HG03457 (cell line): ENCODE results near the gene BYSL.
A peak's percentile ranks its signal among the peaks of the same experiment; 100 is the strongest.

ENCODE experiments used
- ATAC-seq: cut with Tn5 transposase; IDR thresholded peaks from one replicate; pipeline ENCODE4 v1.9.1; 2021; ENCODE audit warnings: moderate number of reproducible peaks; ENCODE audit not compliant: unreplicated experiment

BYSL gene

GRCh38 chr6:41920921-41921711 lies at the start of gene BYSL, which contains the start of gene MED20:
Gene BYSL (plus strand): TSS chr6:41921499. CDS start chr6:41921563, 64 bp downstream.
Gene MED20 (minus strand): TSS chr6:41921139. CDS start chr6:41921018, 121 bp downstream.
- ATAC-seq: peak; percentile 75

GRCh38 chr6:41871691-41872090 lies 49.6 kb upstream of the BYSL start:
- no peak for ATAC-seq

- no peak for ATAC-seq
Measured at GRCh38 chr6:41872147-41872546, 49.2 kb upstream of the BYSL start.

- no peak for ATAC-seq
Measured at GRCh38 chr6:41874741-41875140, 46.6 kb upstream of the BYSL start.

GRCh38 chr6:41877051-41877680 lies 44.1 kb upstream of the BYSL start:
- ATAC-seq: no peak

GRCh38 chr6:41878246-41878645 lies 43.1 kb upstream of the BYSL start:
- no peak for ATAC-seq

GRCh38 chr6:41878961-41879405 lies 42.3 kb upstream of the BYSL start:
- ATAC-seq: no peak

GRCh38 chr6:41881506-41881905 lies 39.8 kb upstream of the BYSL start:
- no peak for ATAC-seq

- ATAC-seq: no peak
Measured at GRCh38 chr6:41884957-41885356, 36.3 kb upstream of the BYSL start.

GRCh38 chr6:41885930-41886329 lies 35.4 kb upstream of the BYSL start:
- ATAC-seq: no peak

- no peak for ATAC-seq
Measured at GRCh38 chr6:41887331-41887751, 34.0 kb upstream of the BYSL start.

GRCh38 chr6:41892921-41893564 lies 28.3 kb upstream of the BYSL start:
- no peak for ATAC-seq

GRCh38 chr6:41894366-41895299 lies 26.7 kb upstream of the BYSL start:
- ATAC-seq: peak; percentile 15

- ATAC-seq: peak; percentile 56
Measured at GRCh38 chr6:41895300-41896233, 25.7 kb upstream of the BYSL start, which contains the start of gene USP49. Gene USP49 (minus strand): TSS chr6:41895375. CDS start chr6:41806983, 88,392 bp downstream.

- ATAC-seq: no peak
Measured at GRCh38 chr6:41896281-41896680, 25.0 kb upstream of the BYSL start.

GRCh38 chr6:41900861-41901260 lies 20.4 kb upstream of the BYSL start:
- ATAC-seq: no peak

- no peak for ATAC-seq
Measured at GRCh38 chr6:41901882-41902519, 19.3 kb upstream of the BYSL start.

- ATAC-seq: no peak
Measured at GRCh38 chr6:41909727-41910126, 11.6 kb upstream of the BYSL start.

- no peak for ATAC-seq
Measured at GRCh38 chr6:41914343-41914742, 7.0 kb upstream of the BYSL start.
